Stimulated activated CD8-positive, alpha-beta memory T cell treated with anti-CD3 and anti-CD28 coated beads, Interleukin-15, amount 100 ng/mL, for 1 hour (primary cell): Measurements from ENCODE around the gene SREBF2.
"Not testable (repeated sequence)": the region's sequence is repeated elsewhere in the genome, so short reads cannot be mapped to it uniquely, and the experiment has no call there.

Experiments
- DNase-seq: peaks from one replicate; pipeline ENCODE4 v3.0.0-alpha.2; 2020; ENCODE audit warnings: low read depth

SREBF2 gene

DNA sequence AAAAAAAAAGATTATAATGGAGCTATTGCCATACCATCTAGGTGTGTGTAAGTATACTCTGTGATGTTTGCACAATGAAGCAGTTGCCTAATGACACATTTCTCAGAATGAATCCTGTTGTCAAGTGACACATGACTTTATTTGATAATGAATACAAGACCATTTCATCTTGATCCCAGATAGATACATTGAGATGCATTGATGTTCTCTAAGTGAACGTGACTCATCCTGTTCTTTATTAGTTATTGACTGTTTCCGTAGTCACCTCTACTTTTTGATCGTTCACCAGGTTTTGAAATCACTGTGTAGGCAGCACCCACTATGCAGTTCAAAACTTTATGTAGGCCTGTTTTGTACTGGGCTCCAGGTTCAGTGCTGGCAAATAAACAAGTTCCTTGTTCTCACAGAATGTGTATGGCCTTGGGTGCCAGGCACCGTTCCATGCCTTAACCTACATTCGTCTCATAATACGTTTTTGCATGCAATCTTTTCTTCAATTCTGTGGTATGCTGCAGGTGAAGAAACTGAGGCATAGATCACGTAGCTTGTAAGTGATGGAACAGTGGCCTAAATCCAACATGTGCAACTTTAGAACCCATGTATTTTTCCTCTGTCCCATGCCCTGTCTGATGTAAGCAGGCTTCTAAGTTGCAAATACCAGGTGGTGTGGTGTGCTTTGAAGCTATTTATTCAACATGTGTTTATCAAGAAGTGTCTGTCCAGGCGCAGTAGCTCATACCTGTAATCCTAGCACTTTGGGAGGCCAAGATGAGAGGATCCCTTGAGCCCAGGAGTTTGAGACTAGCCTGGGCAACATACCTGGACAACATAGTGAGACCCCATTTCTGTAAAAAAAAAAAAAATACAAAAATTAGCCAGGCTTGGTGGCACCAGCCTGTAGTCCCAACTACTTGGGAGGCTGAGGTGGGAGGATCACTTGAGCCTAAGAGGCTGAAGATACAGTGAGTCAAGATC lies 10.4 kb downstream of the SREBF2 start:
- no peak for DNase-seq

DNA sequence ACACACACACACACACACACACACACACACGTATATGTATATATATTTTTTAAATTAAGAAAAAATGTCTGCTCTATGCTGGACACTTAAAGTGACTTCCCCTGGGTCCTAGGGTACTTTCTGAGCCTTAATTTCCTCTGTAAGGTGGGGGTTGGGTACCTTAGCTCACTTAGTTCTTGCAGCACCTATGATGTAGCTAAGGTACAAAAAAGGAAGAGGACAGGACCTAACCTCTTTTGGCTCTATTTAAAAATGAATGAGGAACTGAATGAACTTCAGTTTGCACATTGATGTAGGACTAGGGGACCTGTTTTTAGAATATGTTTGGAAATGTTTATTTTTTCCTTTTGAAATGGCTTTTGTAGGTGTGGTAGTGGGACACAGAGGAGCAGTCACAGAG lies 11.1 kb downstream of the SREBF2 start:
- DNase-seq: no peak

DNA sequence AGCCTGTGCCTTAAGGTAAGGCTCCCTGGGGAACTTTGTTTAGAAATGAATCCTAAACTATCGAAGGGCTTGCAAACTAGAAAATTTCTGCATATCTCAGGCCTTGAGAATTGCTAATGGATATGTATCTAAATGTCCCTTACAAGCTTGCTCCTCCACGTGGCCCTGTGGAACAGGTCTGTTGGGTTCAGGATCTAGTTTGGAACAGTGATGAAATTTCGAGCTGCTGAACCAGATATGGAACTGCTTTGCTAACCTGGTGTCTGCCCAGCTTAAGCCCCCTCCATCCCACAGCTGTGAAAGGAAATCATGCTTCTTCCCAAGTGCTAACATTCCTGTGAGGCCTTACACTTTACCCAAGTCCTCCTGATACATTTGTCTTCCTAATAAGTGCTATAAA lies 11.6 kb downstream of the SREBF2 start:
- DNase-seq: no peak

DNA sequence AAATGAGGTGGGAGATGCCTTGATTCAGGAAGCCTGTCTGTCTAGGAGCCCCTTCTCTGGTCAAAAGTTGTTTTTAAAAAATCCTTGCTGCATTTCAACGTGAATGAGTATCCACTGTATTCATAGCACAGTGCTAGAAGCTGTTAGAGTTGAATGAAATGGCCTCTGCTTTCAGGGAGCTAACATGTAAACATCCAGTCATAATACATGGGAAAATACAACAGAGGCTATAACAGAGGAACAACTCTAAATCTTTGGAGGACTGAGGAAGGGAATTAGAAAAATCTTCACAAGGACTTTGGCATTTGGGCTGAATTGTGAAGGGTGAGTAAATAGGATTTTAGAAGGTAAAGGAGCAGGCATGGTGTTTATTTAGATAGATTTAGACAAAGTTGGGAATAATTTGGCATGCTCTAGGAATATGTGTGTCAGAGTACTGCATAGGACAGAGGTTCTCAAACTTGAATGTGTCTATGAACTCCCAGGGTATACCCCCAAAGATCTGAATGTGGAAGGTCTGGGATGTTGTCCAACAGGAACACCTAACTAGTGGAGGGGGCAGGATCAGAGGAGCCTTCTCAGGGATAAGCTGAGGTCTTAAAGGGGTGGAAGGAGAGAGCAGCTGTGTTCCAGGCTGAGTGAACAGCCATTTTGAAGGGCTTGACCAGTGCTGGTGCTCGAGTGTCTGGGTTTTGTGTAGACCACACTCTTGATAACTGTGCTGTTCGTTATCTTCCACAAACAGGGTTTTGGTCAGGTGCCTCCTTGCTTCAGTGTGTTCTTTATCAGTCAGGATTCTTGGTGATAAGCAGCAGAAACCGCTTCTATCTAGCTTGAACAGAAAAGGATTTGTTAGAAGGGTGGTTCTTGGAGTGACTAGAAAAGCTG lies 12.7 kb downstream of the SREBF2 start:
- no peak for DNase-seq

DNA sequence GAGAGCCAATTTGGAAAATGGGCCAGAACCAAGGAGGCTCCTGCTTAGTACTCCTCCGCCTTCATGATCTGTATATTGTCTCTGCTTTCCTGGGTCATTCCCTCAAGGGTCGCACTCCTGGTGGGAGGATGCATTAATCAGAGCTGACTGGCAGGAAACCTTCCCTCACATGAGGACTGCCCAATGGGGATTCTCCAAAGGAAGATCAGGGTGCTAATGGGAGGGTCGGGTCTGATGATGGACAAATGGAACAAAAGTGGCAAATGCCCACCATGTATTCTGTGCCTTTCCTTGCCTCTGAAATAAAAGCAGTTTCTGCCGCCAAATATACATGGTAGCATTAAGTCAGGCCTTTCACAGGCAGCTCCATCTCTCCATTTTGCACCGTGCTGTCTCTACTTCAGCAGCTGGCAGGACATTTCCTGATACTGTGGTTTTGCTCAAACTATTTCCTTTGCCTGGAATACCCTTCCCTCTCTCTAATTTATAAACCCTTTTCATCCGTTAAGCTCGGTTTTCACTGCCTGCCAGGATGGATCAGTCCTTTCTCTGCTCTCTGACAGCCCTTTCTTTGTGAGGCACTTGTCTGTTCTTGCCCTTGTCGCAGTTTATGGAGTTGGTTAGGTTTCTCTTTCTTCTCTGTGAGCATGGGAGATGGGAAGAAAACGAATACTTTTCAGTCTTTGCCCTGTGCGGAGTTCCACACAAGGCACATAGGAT lies 13.5 kb downstream of the SREBF2 start:
- no peak for DNase-seq

DNA sequence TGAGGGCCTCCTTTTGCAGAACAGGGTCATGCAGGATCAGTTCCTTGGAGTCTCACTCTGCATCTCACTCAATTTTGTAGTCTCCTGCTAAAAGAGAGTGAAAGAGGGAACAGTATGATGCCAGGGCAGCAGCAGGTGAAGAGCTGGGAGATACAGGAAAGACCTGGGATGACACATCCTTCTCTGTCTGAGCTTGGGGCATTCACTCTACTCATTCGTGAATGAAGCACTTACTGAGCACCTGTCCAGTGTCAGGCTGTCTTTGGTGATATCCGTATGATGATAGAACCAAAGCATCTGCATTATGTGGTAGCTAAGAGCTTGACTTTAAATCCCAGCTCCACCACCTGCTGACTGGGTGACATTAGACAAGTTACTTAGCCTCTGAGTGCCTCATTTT lies 14.4 kb downstream of the SREBF2 start:
- DNase-seq: no peak

DNA sequence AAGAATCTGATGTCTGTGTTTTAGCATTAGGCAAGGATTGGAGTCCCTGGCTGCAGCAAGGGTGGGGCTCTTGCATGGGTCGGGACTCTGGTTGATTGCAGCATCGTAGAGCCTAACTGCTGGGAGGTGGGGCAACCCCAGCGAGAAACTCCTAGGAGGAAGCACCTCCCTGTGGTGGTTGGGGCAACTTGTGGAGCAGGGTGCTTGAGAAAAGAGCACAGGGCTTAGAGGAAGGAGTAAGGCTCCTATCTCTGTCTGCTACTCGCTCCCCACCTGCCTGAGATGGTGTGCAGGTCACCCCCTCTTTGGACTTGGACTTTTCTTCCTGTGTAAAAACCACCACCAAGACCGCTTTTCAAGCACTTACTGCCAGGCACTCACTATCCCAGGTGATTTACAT lies 15.6 kb downstream of the SREBF2 start:
- DNase-seq: no peak

DNA sequence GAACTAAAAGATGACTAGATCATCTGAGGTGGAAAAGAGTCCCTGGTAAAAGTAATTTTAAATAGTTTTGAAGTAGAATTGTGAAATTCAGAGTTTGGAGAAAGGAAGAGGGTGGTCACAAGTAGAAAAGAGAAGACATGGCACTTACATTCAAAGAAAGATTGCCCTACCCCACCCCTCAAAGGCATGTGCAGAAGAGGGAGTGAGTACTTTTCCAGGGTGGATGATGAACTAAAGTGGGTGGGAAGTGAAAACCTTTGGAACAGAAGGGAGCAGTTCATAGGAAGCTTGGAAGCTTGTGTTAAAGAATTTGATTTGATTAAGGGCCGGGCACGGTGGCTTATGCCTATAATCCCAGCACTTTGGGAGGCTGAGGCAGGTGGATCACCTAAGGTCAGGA lies 23.6 kb downstream of the SREBF2 start:
- DNase-seq: no peak

DNA sequence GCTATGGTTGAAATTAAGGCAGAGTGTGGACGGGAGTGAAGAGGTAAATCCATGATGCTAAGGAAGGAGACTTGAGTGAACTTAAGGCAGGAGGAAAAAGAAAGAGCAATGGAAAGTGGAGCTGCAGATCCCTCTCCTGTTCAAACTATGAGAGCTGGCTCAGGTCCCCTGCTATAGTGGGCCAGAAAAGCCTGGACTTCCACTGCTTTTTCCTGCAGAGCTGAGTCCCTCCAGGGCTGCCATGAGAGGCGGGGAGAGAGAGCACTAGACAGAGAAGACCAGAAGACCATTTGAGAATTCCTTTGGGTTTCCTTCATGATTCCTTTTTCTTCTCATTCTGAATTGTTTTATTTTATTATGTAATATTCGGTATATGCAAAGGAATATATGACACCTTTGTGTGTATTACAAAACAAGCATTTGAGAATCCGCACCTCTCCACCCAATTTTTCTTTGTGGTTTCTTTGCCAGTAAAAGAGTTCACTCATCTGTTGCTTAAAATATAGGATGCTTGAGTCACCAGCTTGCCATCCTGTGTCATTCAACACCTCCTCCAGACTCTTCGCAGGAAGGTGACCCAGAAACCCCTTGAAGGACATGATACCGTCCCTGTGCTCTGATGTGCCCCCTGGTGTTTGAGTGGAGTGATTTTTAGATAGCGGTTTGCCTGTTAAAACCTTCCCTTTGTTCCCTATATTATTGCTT lies 24.4 kb downstream of the SREBF2 start:
- DNase-seq: peak; percentile 50

DNA sequence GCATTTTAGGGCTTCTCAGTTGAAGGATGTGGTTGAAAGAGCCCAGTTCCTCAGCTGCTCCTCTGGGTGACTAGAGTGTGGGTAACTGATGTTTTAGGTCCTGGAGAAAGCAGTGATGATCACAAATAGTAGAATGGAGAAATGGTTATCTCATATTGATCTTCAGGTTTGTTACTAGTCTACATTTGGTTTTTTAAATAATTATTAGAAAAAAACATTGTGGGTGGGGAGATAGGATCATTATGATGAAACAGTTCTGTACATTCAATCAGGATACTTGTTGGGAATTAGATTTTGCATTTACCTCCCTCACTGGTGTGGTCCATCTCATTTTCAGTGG lies 24.9 kb downstream of the SREBF2 start:
- no peak for DNase-seq

DNA sequence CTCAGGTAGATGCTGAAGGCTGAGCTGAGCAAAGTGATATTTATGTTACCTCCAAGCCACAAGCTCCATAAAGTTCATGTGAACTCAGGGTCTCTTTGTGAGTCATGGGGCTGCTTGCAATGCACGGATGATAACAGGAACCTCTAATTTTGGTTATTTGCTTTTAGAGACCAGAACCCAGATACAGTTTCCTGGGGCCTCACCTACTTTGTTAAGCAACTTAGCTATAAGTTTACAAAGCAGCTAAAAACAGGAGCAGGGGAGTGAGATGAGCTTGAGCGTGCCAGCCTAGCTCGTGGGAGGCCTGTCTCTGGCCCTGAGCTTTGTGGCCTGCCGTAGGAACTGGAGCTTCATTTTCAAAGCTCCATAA lies 29.2 kb downstream of the SREBF2 start:
- DNase-seq: no peak

DNA sequence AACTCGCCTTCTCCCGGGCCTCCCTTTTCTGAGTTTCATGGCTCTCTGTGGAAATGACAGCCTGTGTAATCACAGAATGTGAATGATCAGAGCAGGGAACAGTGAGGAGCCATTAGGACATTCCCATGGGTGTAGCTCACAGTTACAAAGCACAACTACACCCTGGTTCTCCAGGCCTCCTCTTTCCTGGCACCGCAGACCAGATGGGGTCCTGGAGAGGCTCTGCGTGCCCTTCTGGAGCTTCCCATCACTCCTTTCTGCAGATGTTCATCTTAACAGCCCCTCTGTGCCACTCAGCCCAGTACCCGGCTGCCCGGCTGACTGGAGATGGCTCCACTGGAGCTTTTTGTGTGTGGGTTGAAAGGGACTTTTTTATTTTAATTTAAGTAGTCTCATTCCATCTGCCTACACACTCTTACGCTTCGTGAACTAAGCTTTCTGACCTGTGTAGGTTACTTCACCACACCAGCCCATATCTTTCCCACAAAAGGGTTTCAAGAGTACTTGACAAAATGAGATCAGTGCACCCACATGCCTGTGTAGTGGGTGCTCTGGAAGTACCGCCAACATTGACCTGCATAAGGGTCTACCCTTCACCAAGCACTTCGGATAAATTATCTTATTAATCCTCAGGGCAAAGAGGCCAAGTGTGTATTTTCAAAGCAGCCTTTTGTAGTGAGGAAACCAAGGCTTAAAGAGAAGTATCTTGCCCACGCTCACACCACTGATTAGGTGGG lies 29.8 kb downstream of the SREBF2 start:
- DNase-seq: no peak

DNA sequence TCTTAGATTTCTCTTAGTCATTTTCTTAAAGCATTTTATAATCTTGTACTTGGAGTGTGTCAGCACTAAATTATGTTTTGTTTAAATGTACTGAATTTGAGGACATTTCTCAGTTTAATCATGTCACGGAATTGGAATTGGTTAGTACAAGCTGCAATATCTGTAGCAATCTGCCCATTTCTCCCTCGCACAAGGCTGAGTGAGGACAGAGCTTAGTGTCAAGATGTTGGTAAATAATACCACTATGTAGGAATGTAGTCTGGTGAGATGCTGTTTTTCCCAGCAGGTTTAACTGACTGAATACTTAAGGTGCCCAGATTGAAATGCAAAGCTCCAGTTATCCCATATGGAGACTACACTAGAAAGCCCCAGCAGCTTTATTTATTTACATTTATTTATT lies 30.6 kb downstream of the SREBF2 start:
- no peak for DNase-seq

DNA sequence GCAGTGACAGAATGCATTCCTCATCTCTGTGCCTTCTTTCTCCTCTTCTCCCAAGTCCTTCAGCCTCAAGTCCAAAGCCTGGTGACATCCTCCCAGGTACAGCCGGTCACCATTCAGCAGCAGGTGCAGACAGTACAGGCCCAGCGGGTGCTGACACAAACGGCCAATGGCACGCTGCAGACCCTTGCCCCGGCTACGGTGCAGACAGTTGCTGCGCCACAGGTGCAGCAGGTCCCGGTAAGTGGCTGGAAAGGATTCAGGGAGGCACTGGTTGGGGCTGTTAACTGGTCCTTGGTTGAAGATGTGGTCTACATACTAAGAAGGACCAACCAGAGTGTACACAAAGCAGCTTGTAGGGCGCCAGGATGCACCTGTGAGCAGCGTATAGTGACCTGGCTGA lies 35.7 kb downstream of the SREBF2 start:
- no peak for DNase-seq

DNA sequence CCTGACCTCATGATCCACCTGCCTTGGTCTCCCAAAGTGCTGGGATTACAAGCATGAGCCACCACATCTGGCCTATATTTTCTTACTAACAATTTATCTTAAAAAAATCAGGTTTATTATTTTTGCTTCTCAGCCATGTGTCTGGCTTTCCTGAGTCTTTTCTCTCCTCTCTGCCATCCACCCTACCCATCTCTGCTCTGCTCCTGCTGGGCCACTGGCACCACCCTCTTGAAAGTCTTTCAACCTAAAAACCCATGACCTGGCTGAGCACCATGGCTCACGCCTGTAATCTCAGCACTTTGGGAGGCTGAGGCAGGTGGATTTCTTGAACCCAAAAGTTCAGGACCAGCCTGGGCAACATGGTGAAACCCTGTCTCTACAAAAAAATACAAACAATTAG lies 37.2 kb downstream of the SREBF2 start:
- not testable (repeated sequence) for DNase-seq

DNA sequence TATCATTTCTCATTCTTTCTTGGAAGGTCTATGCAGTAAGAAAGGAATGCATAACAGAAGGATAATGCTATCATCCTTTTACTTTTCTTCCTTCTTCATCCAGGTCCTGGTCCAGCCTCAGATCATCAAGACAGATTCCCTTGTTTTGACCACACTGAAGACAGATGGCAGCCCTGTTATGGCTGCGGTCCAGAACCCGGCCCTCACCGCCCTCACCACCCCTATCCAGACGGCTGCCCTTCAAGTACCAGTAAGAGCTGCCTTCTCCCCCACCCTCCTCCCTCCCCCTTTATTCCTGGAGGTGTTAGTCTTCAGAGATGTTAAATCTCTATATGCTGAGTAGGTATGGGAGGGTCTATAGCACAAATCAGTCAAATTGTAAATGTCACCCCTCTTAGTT lies 37.9 kb downstream of the SREBF2 start:
- DNase-seq: no peak

DNA sequence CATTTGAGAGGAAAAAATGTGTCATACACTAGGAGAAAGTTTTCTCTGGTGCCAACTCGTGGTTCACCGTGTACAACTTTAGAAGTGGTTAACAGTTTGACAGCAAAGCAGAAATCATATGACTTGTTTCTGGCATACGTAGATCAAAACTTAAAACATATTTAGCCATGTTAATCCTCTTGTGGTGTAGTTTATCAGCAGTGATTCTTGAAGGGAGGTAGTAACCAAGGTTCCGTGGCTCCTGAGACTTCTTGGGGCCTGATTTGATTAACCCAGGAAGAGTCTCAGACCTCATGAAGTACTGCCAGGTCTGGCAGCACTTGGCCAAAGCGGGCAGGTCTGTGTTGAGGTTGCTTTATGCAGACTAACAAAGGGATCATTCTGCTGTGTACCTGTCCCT lies 40.5 kb downstream of the SREBF2 start:
- no peak for DNase-seq

DNA sequence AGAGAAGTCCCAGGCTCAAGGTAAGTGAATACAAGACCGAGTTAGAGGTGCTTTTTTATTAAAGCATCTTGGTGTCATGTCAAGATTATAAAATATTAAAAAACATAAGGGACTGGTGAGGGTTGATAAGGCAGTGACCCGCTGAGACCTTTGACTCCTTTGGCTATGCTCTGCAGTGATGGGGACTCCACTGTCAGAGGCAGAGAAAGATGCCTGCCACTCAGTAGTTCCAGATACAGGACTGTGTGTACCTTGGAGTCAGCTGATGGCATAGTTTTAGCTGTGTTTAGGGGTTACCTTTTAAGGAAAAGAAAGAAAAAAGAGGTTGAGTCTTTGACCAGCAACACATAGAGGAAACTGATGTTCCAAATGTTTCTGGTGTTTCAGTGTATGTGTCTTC lies 41.2 kb downstream of the SREBF2 start:
- no peak for DNase-seq

DNA sequence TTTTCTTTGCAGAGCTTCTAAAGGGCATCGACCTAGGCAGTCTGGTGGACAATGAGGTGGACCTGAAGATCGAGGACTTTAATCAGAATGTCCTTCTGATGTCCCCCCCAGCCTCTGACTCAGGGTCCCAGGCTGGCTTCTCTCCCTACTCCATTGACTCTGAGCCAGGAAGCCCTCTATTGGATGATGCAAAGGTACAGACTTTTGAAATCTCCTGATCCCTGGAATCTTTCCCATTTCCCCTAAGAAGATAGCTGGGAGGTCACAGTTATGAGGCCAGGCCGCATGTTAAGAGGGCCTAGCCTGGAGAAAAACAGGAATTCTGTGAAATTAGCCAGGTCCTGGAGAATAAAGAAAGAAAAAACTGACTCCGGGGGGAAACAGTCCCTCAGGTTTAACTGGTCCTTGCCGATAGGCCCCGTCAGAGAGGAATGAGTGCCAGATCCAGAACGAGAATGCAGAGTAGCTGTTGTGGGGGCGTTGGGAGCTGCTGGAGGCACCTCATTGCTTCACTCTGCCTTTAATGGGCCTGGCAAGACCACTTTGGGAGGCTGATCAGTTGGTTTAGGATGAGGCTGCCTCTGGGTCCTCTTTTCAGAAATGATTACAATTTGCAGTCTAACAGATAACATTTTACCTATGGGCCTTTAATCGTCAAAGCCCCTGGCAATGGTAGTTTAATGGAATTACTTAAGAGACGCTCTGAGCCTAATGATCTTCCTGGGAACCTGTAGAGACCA lies 42.8 kb downstream of the SREBF2 start:
- no peak for DNase-seq

DNA sequence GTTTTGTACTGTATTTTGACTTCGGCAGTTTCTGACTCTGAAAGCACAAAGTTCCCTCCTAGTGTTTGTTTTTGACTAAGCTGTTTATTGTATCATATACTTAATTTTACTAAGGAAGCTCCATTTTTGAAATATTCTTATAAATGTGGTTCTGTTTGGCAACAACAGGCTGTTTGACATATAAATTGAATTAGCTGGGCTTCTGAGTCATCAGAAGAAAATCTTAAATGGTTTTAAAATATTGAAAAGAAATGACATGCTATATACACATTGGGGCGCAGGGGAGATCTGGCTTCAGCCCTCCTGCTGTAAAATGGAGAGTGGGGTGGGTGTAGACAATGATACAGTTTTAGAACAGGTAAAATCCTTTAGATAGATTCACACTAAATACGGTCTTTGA lies 43.4 kb downstream of the SREBF2 start:
- no peak for DNase-seq

DNA sequence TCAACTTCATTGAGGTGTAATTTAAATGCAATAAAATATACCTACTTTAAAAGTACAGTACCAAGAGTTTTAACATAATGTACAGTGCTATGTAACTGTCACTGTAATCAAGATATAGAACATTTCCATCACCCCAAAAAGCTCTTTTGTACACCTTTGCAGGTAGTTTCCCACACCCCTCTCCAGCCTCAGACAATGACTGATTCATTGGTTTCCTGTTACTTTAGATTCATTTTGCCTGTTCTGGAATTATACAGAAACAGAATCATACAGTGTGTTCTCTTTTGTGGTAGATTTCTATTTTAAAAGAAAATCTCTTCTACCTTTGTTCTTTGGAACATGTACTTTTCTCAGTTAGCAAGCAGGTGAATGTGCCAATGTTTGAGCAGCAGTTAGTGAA lies 43.8 kb downstream of the SREBF2 start:
- no peak for DNase-seq
